ENCODE data around the gene MYO9B. TPM values are rescaled to one million over a fixed set of nuclear protein-coding genes. Genes with fewer than 3 reads are reported as not detected.

Gene MYO9B
- total RNA-seq, 1 experiment from 2014 or later, result 58.6 TPM

- Mint-ChIP-seq H3K36me3 (ENCODE audit: insufficient read depth in 1 of 3, low read depth in 3 of 3) (peaks cover 0 to 13% (median 0%) of the 10 kb centered on the region in 3 experiments; a peak in 3 of 7 replicates), H3K4me3 (no peak overlapping the region), H3K27ac (peak overlapping the region in 2 of 3 experiments; percentile 28 to 40; a peak in 2 of 7 replicates), H3K27me3 (ENCODE audit: low read depth) (peaks cover 1% of the 10 kb centered on the region), H3K4me1 (peaks cover 15 to 28% of the 10 kb centered on the region in 2 experiments), H3K9me3 (no peaks in the 10 kb centered on the region; a peak in 1 of 5 replicates)
- Histone ChIP-seq H3K79me1 (ENCODE audit: insufficient read depth, low read depth, low read length, poor library complexity, severe bottlenecking) (no peaks in the 10 kb centered on the region), H3K23ac (ENCODE audit: insufficient read length, low read depth, low read length) (no peak overlapping the region), H2BK20ac (ENCODE audit: low read depth, low read length, poor library complexity, severe bottlenecking) (no peak overlapping the region), H3K23me2 (ENCODE audit: insufficient read length, low read depth, low read length, poor library complexity, severe bottlenecking) (no peaks in the 10 kb centered on the region), H2BK5ac (ENCODE audit: insufficient read length, low read length) (no peak overlapping the region), H2AFZ (ENCODE audit: low read length) (no peak overlapping the region), H2BK120ac (ENCODE audit: low read depth, low read length, poor library complexity, severe bottlenecking) (no peak overlapping the region), H3K4ac (ENCODE audit: low read depth, low read length) (no peak overlapping the region), H3K27me3 (ENCODE audit: insufficient read depth, low read length) (no peaks in the 10 kb centered on the region), H3T11ph (ENCODE audit: low read length) (no peak overlapping the region), H4K5ac (ENCODE audit: insufficient read length, low read depth, low read length) (no peak overlapping the region), H2BK12ac (ENCODE audit: insufficient read length, low read depth, low read length) (no peak overlapping the region), H2AK5ac (ENCODE audit: insufficient read length, low read length) (no peak overlapping the region), H3K4me2 (ENCODE audit: insufficient read depth, insufficient read length, low read length) (no peak overlapping the region), H3K14ac (ENCODE audit: insufficient read depth, low read length) (no peak overlapping the region; the same call in 1 of the 2 replicates), H2BK15ac (ENCODE audit: low read depth, low read length) (no peak overlapping the region), H3K9ac (ENCODE audit: extremely low read depth, insufficient read length, low read length) (no peak overlapping the region), H3K56ac (ENCODE audit: insufficient read length, low read depth, low read length) (no peak overlapping the region), H3K18ac (ENCODE audit: insufficient read length, low read depth, low read length) (no peak overlapping the region), H4K91ac (ENCODE audit: insufficient read length, low read depth, low read length) (no peak overlapping the region), H3K27ac (ENCODE audit: insufficient read length, low read depth, low read length) (no peak overlapping the region), H3K4me1 (ENCODE audit: insufficient read depth, low read length) (peaks cover 4% of the 10 kb centered on the region; the same call in 1 of the 2 replicates), H3K9me3 (ENCODE audit: control insufficient read depth, low read depth, low read length) (peaks cover 13% of the 10 kb centered on the region), H4K8ac (replicated peaks; ENCODE audit: insufficient read length, low read depth, low read length) (no peak overlapping the region), H4K20me1 (ENCODE audit: control insufficient read depth, insufficient read depth, insufficient read length) (no peaks in the 10 kb centered on the region), H3K79me2 (ENCODE audit: insufficient read depth, low read length) (no peaks in the 10 kb centered on the region)
- no peak for TF ChIP-seq CTCF (conservative IDR thresholded peaks at IDR 0.05)
- no CpG with 5 or more reads among the region's 16 CpGs for WGBS (ENCODE audit: extremely low coverage, insufficient read length, low lambda C conversion rate)
- DNase-seq, result no peak
Observed at GRCh38 chr19:17262557-17262956, 187.0 kb downstream of the MYO9B start.

Other genes starting within 250 kb of the MYO9B start
- gene SIN3B, start 246.4 kb upstream of the MYO9B start, total RNA-seq (2021), result 72.5 and 72.7 TPM in 2 replicates
- not detected in 2 replicates for gene F2RL3, start 186.8 kb upstream of the MYO9B start, total RNA-seq (2021)
- gene CPAMD8, start 49.0 kb upstream of the MYO9B start, total RNA-seq (2021), result 12.0 and 12.6 TPM in 2 replicates
- 27.8 and 29.4 TPM in 2 replicates for gene HAUS8, start 325 bp upstream of the MYO9B start, total RNA-seq (2021)
- 14.8 and 16.2 TPM in 2 replicates for gene USE1, start 139.6 kb downstream of the MYO9B start, total RNA-seq (2021)
- 25.7 and 26.4 TPM in 2 replicates for gene OCEL1, start 150.4 kb downstream of the MYO9B start, total RNA-seq (2021)
- gene NR2F6, start 170.1 kb downstream of the MYO9B start, total RNA-seq (2021), result 134 and 137 TPM in 2 replicates
- gene USHBP1, start 189.0 kb downstream of the MYO9B start, total RNA-seq (2021), result 6.4 and 6.7 TPM in 2 replicates
- gene BABAM1, start 191.7 kb downstream of the MYO9B start, total RNA-seq (2021), result 125 and 130 TPM in 2 replicates
- 15.0 and 16.5 TPM in 2 replicates for gene ANKLE1, start 206.1 kb downstream of the MYO9B start, total RNA-seq (2021)
- 11.7 and 12.8 TPM in 2 replicates for gene ABHD8, start 227.6 kb downstream of the MYO9B start, total RNA-seq (2021)
- 84.6 and 93.6 TPM in 2 replicates for gene MRPL34, start 230.1 kb downstream of the MYO9B start, total RNA-seq (2021)
- 42.3 and 45.7 TPM in 2 replicates for gene DDA1, start 233.8 kb downstream of the MYO9B start, total RNA-seq (2021)